GM19240 (cell line): Measurements from ENCODE around the gene KCNH1.

Source experiments
- DNase-seq: peaks from one replicate; pipeline ENCODE4 v3.0.0; 2011; ENCODE audit warnings: low spot score; ENCODE audit not compliant: insufficient read length

KCNH1 gene

GRCh38 chr1:210801501-210801900, 332.4 kb downstream of the KCNH1 start:
- no peak for DNase-seq

DNA sequence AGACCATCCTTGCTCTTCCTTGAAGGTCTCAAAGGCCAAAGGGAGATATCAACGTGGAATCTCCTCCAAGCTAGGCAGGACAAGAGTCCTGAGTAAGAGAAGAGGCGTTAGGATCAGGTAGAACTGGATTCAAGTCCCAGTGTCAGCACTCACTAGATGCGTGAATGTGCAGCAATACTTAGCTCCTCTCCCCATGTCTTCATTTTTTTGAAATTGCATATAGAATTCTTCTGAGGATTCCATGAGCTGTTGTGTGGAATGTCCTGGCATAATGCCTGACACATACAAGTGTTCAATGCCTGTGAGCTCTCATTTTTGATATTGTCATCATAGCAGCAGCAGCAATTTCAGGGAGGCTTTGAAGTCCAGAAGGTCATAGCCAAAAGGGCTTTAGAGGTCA, 333.2 kb downstream of the KCNH1 start:
- no peak for DNase-seq

DNA sequence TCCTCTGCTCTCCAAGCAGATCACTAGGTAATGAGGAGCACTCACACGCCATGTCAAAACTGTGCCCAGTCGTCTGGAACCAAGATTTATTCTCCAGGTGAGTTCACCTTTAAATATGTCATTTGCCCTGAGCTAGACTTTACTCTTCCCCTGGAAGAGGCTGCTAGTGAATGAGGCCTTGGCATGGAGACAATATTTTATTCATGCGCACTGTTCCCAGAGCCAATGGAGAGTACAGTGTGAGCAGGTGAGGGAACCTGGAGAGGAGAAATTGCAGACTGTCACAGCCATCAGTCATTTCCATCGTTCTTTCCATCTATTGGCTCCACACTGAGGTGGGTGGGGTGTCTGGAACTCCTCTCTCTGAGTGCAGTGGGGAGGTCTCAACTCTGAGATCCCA, 333.6 kb downstream of the KCNH1 start:
- no peak for DNase-seq

GRCh38 chr1:210797422-210797821, 336.5 kb downstream of the KCNH1 start:
- DNase-seq = no peak

DNA sequence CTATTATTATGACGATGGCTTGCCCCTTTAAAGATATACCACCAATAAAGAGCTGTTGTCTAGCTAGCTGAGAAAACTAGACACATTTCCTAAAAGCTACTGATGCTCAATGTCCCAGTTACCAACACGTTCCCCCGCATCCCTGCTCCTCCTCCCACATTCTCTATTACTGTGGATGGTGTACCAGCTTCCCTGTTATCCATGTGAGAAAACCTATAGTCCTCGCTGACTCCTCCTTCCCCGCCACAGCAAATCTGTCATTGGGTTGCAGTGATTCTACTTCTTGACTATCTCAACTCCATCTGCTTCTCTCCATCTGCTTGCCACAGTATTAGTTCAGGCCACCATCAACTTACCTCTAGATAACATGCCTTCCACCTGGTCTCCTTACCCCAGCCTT, 337.5 kb downstream of the KCNH1 start:
- DNase-seq = no peak

GRCh38 chr1:210794445-210794844, 339.5 kb downstream of the KCNH1 start:
- DNase-seq = no peak

DNA sequence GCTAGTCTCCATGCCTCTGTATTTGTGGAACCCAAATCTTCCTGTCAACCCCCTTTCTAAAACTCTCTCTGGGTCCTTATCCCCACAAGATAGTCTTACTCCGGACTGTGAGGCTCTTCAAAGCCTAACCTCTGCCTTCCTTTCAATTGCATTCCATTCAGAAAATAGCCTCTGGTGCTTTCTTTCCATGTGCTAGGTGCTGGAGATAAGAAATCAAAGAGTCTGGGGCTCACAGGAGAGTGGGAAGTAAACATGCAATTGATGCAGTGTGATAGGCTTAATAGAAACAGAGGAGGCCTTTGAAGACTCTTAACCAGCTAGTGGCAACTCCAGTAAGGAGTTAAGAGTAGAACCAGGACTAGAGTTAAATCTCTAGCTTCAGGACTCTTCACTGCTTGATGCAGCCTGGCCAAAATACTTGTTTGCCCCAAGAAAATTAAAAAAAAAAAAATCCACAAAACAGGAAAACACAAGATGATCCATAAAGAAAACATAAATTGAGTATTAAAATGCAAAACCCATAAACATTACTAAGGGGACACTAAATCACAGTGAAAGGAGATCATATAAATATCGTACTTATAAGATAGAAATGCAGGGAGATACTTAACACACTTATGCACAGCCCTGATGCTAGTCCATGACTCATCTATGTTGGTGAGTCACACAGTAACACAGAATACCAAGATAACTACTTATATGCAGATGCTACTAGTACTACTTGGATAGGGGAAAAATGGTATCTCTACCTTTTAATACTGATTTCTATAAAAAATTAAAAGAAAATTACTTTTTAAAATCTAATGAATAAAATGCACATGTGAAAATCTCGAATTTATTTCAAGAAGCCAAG, 341.5 kb downstream of the KCNH1 start:
- DNase-seq = no peak

DNA sequence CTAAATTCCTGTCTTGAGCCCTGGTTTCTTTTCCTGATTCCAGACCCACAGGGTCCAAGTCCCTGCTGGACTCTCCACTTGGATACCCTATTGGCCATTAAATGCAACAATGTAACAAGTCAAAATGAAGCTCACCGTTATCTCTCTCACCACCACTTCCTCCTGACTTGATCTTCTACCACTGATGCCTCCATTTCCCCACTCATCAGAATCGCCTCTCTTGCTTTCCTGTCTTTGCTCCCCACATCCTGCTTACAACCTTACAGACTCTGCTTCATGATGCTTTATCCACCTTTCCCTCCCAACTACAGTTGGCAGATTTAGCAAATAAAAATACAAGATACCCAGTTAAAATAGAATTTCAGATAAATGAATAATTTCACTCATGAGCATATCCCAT, 343.8 kb downstream of the KCNH1 start:
- no peak for DNase-seq

DNA sequence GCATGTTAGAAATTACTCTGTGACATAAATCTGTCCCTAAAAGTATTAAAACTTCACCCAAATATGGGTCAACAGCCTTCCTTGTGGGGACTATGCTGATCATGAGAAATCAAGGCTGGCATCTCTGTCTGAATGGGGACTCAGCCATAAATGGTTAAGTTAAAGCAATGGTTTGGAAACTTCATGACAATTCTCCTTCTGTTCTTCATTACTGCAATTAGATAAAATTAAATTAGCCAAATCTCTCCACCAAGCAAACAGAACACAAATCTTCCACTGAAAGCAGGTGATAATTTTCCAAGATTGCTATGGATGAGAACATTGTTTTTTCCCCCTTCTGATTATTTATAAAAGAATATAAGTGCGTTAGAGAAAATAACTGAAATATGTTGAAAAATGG, 346.1 kb downstream of the KCNH1 start:
- DNase-seq = no peak

DNA sequence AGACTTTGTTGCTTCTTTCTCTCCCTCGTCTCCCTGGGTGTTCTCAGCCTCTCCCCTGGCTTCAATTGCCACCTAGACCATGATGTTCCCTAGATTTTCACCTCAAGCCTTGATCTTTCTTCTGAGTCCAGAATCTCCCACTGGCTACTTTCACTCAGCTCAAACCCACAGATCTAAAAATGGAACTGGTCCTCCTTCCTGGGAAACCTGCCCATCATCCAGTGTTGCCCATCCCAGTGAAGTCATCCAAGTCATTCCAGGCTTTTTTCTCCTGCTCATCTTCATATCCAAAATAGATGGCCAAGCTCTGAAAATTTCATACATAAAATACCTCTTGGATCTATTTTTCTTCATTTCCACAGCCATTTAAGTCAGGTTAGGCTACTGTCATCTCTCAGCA, 347.4 kb downstream of the KCNH1 start:
- no peak for DNase-seq

GRCh38 chr1:210783925-210784324, 350.0 kb downstream of the KCNH1 start:
- no peak for DNase-seq

GRCh38 chr1:210781652-210782051, 352.3 kb downstream of the KCNH1 start:
- DNase-seq = no peak

DNA sequence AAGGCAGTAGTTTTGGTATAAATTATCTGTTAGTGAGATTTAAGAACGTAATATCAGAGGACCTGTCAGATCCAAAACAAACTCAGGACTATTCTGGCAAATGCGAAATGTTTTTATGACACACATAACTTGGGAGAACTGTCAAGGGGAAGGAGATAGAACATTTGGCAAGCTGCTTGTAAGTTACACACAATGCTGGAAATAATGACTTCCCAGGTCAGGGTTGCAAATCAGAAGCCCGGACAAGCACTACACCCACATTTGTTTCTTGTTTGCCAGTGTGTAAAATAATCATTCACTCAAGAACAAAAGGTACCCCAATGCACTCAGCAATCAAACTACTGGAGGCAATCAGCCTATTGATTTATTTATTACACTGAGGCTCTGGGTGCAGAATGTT, 354.7 kb downstream of the KCNH1 start:
- no peak for DNase-seq

DNA sequence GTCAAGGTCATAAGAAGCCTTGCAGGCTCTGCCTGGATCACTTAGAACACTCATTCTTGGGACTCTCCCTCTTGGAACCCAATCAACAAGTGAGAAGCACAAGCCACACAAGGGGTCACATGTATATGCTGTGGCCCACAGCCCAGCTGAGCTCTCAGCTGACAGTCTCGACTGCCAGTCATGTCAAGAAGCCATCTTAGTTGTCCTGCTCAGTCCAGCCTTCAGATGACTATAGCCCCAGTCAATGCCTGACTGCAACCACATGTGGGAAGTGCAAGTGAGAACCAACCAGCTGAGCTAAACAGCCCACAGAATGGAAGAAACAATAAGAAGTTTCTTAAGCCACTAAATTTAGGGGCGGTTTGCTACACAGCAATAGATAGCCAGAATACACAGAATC, 356.0 kb downstream of the KCNH1 start:
- no peak for DNase-seq

- DNase-seq = no peak
Observed at GRCh38 chr1:210776712-210777111, 357.2 kb downstream of the KCNH1 start.

DNA sequence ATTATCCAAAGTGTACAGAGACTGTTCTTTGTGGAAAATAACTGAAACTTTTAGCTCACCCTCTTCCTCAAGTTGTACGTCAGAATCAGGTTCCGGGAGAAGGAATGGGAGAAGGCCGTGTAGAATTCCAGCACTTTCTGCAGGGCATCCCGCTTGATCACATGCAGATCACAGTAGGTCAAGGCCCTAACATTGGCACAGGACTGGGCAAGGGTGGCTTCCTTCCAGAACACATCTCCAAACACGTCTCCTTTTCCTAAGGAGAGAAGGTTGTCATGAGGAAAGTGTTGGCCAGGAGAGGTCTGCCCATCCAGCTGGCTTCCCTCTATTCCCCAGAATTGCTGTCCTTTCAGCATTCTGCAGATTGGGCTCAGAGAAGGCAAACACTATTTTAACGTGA, 358.7 kb downstream of the KCNH1 start:
- no peak for DNase-seq

DNA sequence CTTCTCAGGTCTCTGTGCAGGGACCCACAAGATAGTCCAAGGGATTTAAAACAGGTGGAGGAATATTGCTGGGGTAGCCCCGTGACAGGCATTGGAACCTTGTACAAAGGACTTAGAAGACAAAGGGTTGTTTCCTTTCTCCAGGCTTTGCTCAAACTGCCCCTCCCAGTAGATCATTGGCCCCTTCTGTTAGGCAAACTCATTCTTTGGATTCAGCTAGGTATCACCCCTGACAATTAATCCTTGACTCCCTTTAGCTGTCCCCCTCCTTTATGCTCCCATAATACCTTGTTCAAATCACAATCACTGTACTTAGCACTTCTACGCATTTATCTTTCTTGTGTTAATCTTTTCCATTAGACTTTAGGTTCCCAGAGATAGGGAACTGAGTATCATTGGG, 360.5 kb downstream of the KCNH1 start:
- DNase-seq = no peak

- no peak for DNase-seq
Observed at GRCh38 chr1:210771131-210771530, 362.8 kb downstream of the KCNH1 start.

- no peak for DNase-seq
Observed at GRCh38 chr1:210770396-210770984, 363.5 kb downstream of the KCNH1 start.

GRCh38 chr1:210769473-210769872, 364.5 kb downstream of the KCNH1 start:
- no peak for DNase-seq

DNA sequence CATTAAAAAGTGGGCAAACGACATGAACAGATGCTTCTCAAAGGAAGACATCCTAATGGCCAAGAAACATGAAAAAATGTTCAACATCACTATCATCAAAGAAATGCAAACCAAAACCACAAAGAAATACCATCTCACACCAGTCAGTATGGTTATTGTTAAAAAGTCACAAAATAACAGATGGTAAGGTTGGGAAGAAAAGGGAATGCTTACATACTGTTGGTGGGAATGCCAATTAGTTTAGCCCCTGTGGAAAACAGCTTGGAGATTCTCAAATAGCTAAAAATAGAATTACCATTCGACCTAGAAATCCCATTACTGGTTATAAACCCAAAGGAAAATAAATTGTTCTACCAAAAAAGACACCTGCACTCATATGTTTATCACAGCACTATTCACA, 369.4 kb downstream of the KCNH1 start:
- no peak for DNase-seq

DNA sequence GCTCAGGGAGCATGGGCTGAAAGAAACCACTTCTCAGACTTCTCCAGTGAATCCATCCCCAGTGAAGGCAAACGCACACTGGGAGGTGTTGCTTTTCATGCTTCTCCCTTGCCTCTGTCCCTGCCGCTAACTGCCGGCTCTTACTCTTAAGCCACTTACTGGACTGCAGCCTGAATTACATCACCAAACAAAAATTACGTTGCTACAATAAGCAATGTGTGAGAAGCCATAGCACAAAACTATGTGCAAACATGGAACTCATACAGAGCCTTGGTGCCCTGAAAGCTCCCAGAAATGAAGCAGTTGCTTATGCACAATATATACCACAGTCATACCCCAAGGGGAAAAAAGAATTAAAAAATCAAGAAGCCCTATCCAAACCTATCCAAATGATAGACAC, 375.2 kb downstream of the KCNH1 start:
- DNase-seq = no peak

DNA sequence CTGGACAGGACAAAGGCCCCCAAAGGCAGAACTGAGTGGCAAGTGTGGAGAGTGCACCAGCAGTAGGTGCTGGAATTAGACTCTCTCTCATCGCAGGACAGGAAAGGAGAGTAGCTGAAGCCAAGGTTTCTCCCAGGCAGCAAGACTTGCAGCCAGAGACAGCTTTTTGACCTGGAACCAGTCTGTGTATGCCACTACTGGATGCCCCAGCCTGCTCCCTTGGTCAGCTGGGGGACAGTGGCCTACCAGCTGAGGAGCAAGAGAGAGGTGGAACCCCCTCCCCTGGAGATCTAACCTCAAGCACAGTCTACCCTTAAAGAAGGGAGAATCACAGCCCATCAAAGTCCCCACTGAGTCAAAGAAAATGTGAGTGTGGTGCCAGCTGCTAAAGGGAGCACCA, 375.7 kb downstream of the KCNH1 start:
- DNase-seq = no peak
